GM12878 (cell line): ENCODE measurements around the gene OSGIN1. TPM values are rescaled to one million over a fixed set of nuclear protein-coding genes. Genes with fewer than 3 reads are reported as not detected.

Source experiments
- ATAC-seq: fragments of 200-7000 bp; cut with Tn5 transposase; 3 replicates; pipeline ENCODE4 v1.9.1; 2020; ENCODE audit warnings: mild to moderate bottlenecking, moderate library complexity
- BruUV-seq: library from RNA; stranded (reverse); fragments of 400-500 nt; replicated peaks from 2 replicates; lab custom pipeline; 2021; lab: Mats Ljungman, UMichigan
- CTCF ChIA-PET: fragments of 300-600 bp; sonication (Branson Sonifier 250); formaldehyde crosslinking; extraction: SDS; loops from one replicate; lab custom pipeline; 2021; ENCODE audit warnings: inconsistent platforms; lab: Yijun Ruan, JAX
- POLR2A ChIA-PET: fragments of 350-600 bp; formaldehyde crosslinking; extraction: SDS; loops from one replicate; lab custom pipeline; 2021; ENCODE audit warnings: inconsistent platforms; lab: Charles Lee
- RAD21 ChIA-PET: fragments of 300-600 bp; sonication (Branson Sonifier 250); formaldehyde crosslinking; loops from one replicate; lab custom pipeline; 2023; ENCODE audit warnings: antibody characterized with exemption; ENCODE audit not compliant: unreplicated experiment; lab: Charles Lee
- SMC1A ChIA-PET: fragments of 300-600 bp; sonication (Branson Sonifier 250); formaldehyde crosslinking; loops from one replicate; lab custom pipeline; 2023; ENCODE audit not compliant: unreplicated experiment, uncharacterized antibody; lab: Charles Lee
- DNase-seq: peaks from one replicate; pipeline ENCODE4 v3.0.0-alpha.2; 2011; ENCODE audit warnings: low read depth, low spot score
- FAIRE-seq: peaks from 3 replicates; lab custom pipeline; 2011; peaks lifted over from hg19 to GRCh38; lab: Jason Lieb, UNC
- H2AFZ ChIP-seq: 2 replicates; pipeline ENCODE4 v1.6.0; 2011; ENCODE audit warnings: low read depth, low read length, control low read depth; ENCODE audit not compliant: control insufficient read depth
- H3K27ac ChIP-seq: 2 replicates; pipeline ENCODE4 v1.5.1; 2011; ENCODE audit warnings: control low read depth; ENCODE audit not compliant: control insufficient read depth, insufficient read depth
- H3K27me3 ChIP-seq, 2 experiments: replicated peaks in 1 of 2; 2 replicates each; pipeline versions ENCODE4 v1.6.0 to v1.6.1; 2011; ENCODE audit warnings: low read length in 1 of 2; ENCODE audit not compliant: control insufficient read depth in 2 of 2, insufficient read depth in 2 of 2
- H3K36me3 ChIP-seq, 2 experiments: 2 replicates each; pipeline ENCODE4 v1.5.1; 2011; ENCODE audit warnings: low read length in 1 of 2; ENCODE audit not compliant: control insufficient read depth in 2 of 2, insufficient read depth in 2 of 2
- H3K4me1 ChIP-seq: 2 replicates; pipeline ENCODE4 v1.6.1; 2011; ENCODE audit warnings: mild to moderate bottlenecking, low read length, moderate library complexity, mixed read lengths; ENCODE audit not compliant: control insufficient read depth, insufficient read depth
- H3K4me2 ChIP-seq: 2 replicates; pipeline ENCODE4 v1.6.0; 2011; ENCODE audit warnings: control low read depth; ENCODE audit not compliant: control insufficient read depth, insufficient read depth
- H3K4me3 ChIP-seq: fragments of 200-600 bp; sonication (generic); 2 replicates; pipeline ENCODE4 v1.5.1; 2016
- H3K79me2 ChIP-seq: 2 replicates; pipeline ENCODE4 v1.6.0; 2011; ENCODE audit warnings: low read length; ENCODE audit not compliant: control insufficient read depth, insufficient read depth
- H3K9ac ChIP-seq: 2 replicates; pipeline ENCODE4 v1.8.0; 2011; ENCODE audit warnings: low read length, control low read depth, mixed read lengths; ENCODE audit not compliant: control insufficient read depth, insufficient read depth
- H3K9me3 ChIP-seq: replicated peaks from 3 replicates; pipeline ENCODE4 v1.5.1; 2011; ENCODE audit warnings: mild to moderate bottlenecking, low read length; ENCODE audit not compliant: control insufficient read depth, insufficient read depth
- H4K20me1 ChIP-seq: 2 replicates; pipeline ENCODE4 v1.6.0; 2011; ENCODE audit not compliant: control insufficient read depth, insufficient read depth
- BRCA1 ChIP-seq: IDR thresholded peaks from 2 replicates; pipeline ENCODE4 v1.6.1; 2011; ENCODE audit warnings: low read depth, low read length, improper control_type of control experiment
- ELK1 ChIP-seq: IDR thresholded peaks from 2 replicates; pipeline ENCODE4 v1.6.1; 2012; ENCODE audit warnings: low read depth, low read length, improper control_type of control experiment
- IRF5 ChIP-seq: fragments of 450-650 bp; IDR thresholded peaks from 2 replicates; pipeline ENCODE4 v1.6.1; 2017; ENCODE audit warnings: borderline replicate concordance
- MLLT1 ChIP-seq: fragments of 450-650 bp; IDR thresholded peaks from 2 replicates; pipeline ENCODE4 v1.6.1; 2016; ENCODE audit warnings: mild to moderate bottlenecking
- PAX5 ChIP-seq: IDR thresholded peaks from 2 replicates; pipeline ENCODE4 v1.6.1; 2011; ENCODE audit warnings: low read depth, low read length, borderline replicate concordance
- ZNF622 ChIP-seq: fragments of 450-650 bp; IDR thresholded peaks from 2 replicates; pipeline ENCODE4 v1.6.1; 2017; ENCODE audit warnings: mild to moderate bottlenecking, inconsistent platforms
- WGBS: methylation state at CpG from one replicate; pipeline ENCODE4 v1.1.6; 2016; ENCODE audit warnings: low lambda C conversion rate; ENCODE audit not compliant: insufficient replicate concordance, insufficient coverage; ENCODE audit errors: missing lambda C conversion rate; 5-methylcytosine and 5-hydroxymethylcytosine counted together
- in situ Hi-C: fragments of 300-500 bp; cut with MboI; formaldehyde crosslinking; loops from 9 replicates; pipeline ENCODE4 v1.14.3; 2018; ENCODE audit warnings: mixed read lengths
- intact Hi-C: fragments of 100-400 bp; cut with micrococcal nuclease; formaldehyde crosslinking; loops from one replicate; pipeline ENCODE4 v1.14.2; 2022; ENCODE audit not compliant: unreplicated experiment
- polyA plus RNA-seq, 11 experiments: library from polyadenylated mRNA; depleted of rRNA in 4 of 11; unstranded in 6 of 11; stranded (reverse) in 5 of 11; fragments of >200 nt; fragmentation: Nextera tagmentation in 4 of 11; fragmentation: Illumina TruSeq in 1 of 11; extraction: Ambion mirVana in 4 of 11; extraction: Trizol in 1 of 11; gene quantifications; 1 replicate in 1 of 11; 2 replicates in 10 of 11; pipeline versions ENCODE4 v1.2.1 to v1.2.3, GENCODE V29; 2011 to 2016; ENCODE audit warnings: inconsistent platforms in 2 of 11, missing spikeins in 2 of 11, low read depth in 1 of 11
- total RNA-seq, 4 experiments: library from RNA; depleted of rRNA in 3 of 4; stranded (reverse); fragments of >200 nt in 3 of 4; fragmentation: Illumina TruSeq in 1 of 4; extraction: Trizol in 1 of 4; gene quantifications; 2 replicates each; pipeline versions ENCODE4 v1.2.1 to v1.2.3, GENCODE V29; 2013 to 2021
- TF ChIP-seq, protein P1 (sequence below): fragments of 450-650 bp; IDR thresholded peaks from 2 replicates; pipeline ENCODE4 v1.6.1; 2016; ENCODE audit warnings: mild to moderate bottlenecking

OSGIN1 gene
- total and polyA plus RNA-seq, 10 of the 15 experiments (the other 5 are each of a cell fraction or from before 2014, with no cell fraction given) = 0.06 to 0.18 (median 0.13) TPM; not detected in 5

DNA sequence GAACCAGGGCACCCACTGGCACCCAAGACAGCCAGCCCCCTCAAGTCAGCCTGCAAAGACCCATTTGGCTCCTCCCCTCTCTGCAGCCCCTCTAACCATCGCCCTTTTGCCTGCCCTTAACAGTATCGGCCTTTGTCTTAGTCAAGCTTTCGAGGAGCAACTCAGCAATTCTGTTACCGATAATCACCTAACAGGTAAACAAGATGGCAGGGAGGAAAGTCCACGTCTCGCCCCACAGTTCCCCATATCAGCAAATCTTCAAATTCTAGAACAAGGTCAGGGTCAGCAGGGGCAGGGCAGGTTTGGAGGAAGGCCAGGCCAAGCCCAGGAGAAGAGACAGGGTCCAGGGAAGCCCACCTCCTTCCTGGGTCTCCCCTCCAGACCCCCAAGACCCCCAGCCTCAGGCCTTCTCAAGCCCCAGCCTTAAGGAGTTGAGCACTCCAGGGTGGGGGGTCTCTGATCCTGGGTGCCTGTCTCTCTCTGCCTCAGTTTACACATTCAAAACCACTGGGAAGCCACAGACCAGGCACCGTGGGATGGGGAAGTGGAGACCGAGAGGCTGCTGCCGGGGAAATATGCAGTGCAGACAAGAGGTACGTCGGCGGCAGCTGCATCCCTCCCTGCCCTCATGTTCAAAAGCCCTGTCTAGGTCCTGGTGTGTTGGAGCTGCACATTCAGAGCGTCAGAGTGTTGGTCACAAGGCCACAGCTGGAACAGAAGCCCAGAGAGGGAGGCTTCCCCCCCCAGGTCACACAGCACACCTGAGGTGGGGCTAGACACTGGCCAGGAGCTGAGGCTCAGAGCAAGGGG, 3.9 kb upstream of the OSGIN1 start:
- H2AFZ ChIP-seq = no peak overlapping the region
- BruUV-seq = no TSS peak
- TF ChIP-seq IRF5 = no peak
- no peak for TF ChIP-seq PAX5
- TF ChIP-seq ELK1 = no peak
- no peak for TF ChIP-seq MLLT1
- no peak for TF ChIP-seq BRCA1
- TF ChIP-seq, protein P1, sequence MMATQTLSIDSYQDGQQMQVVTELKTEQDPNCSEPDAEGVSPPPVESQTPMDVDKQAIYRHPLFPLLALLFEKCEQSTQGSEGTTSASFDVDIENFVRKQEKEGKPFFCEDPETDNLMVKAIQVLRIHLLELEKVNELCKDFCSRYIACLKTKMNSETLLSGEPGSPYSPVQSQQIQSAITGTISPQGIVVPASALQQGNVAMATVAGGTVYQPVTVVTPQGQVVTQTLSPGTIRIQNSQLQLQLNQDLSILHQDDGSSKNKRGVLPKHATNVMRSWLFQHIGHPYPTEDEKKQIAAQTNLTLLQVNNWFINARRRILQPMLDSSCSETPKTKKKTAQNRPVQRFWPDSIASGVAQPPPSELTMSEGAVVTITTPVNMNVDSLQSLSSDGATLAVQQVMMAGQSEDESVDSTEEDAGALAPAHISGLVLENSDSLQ = no peak
- TF ChIP-seq ZNF622 = no peak
- WGBS = 48% methylated on average over 13 of the region's 13 CpGs
- H3K4me2 ChIP-seq = no peak overlapping the region
- intact Hi-C loops (no loop called here), in situ Hi-C loops (no loop called here)
- H3K9ac ChIP-seq = no peak overlapping the region
- ATAC-seq (no peak), DNase-seq (no peak), FAIRE-seq (no peak)
- CTCF ChIA-PET = no interaction called here
- POLR2A ChIA-PET = no interaction called here
- H3K27ac ChIP-seq = no peak overlapping the region
- no peaks in the 10 kb centered on the region for H3K9me3 ChIP-seq
- H3K79me2 ChIP-seq = no peaks in the 10 kb centered on the region
- RAD21 ChIA-PET = no interaction called here
- H3K4me3 ChIP-seq = no peak overlapping the region
- SMC1A ChIA-PET = no interaction called here
- no peaks in the 10 kb centered on the region for H3K36me3 ChIP-seq
- no peaks in the 10 kb centered on the region for H3K27me3 ChIP-seq
- peaks cover 3% of the 10 kb centered on the region; the same call in 1 of the 2 replicates for H3K4me1 ChIP-seq
- no peaks in the 10 kb centered on the region for H4K20me1 ChIP-seq
